Measurements from ENCODE around the gene SLC39A7. TPM values are rescaled to one million over a fixed set of nuclear protein-coding genes. Genes with fewer than 3 reads are reported as not detected.

Gene SLC39A7
- total RNA-seq, 6 donors from 2014 or later = 37.7 to 104 (median 86.7) TPM

- Histone ChIP-seq H3K4me3 (no peak overlapping the region), H3K9me3 (no peaks in the 10 kb centered on the region), H3K27ac (no peak overlapping the region), H3K4me1 (no peaks in the 10 kb centered on the region), H3K27me3 (no peaks in the 10 kb centered on the region), H3K36me3 (no peaks in the 10 kb centered on the region)
- 83 to 88% methylated on average over 15 to 19 of the region's 19 CpGs for WGBS, 2 donors
- peak in 1 of 2 donors; percentile 51 for DNase-seq
- ATAC-seq (ENCODE audit: low FRiP score in 2 of 2) = no peak
- TF ChIP-seq POLR2A (IDR thresholded peaks at IDR 0.05) (no peak), CTCF (IDR thresholded peaks at IDR 0.05) (no peak), EP300 (IDR thresholded peaks at IDR 0.05) (no peak), POLR2AphosphoS5 (IDR thresholded peaks at IDR 0.05) (no peak)
Measured at GRCh38 chr6:33167374-33168283, 33.0 kb upstream of the SLC39A7 start.

DNA sequence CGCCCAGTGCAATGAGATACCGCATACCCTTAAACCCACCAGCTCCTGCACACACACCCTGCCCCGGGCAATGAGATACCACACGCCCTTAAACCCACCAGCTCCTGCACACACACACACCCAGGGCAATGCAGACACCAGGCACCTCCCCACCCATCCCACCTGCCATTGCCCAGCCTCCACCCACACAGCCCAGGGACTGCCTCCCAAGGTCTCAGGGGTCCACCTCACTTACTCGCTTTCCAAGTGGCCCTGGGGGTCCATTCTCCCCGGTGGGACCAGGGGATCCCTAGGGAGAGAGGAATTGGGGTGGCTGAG is 32.4 kb upstream of the SLC39A7 start:
- H3K27me3 ChIP-seq = no peaks in the 10 kb centered on the region
- H3K27ac ChIP-seq = no peak overlapping the region
- H3K9me3 ChIP-seq = no peaks in the 10 kb centered on the region
- no peak for TF ChIP-seq CTCF (IDR thresholded peaks at IDR 0.05)
- no peak for TF ChIP-seq EP300 (IDR thresholded peaks at IDR 0.05)
- no peak for TF ChIP-seq POLR2A (IDR thresholded peaks at IDR 0.05)
- no peak for TF ChIP-seq POLR2AphosphoS5 (IDR thresholded peaks at IDR 0.05)
- ATAC-seq (ENCODE audit: low FRiP score in 2 of 2) = no peak
- no peak for DNase-seq
- no peaks in the 10 kb centered on the region for H3K4me1 ChIP-seq
- H3K4me3 ChIP-seq = no peak overlapping the region
- WGBS, 2 donors = 80 to 86% methylated on average over 6 of the region's 6 CpGs
- no peaks in the 10 kb centered on the region for H3K36me3 ChIP-seq

GRCh38 chr6:33168639-33169038 is 32.0 kb upstream of the SLC39A7 start:
- no peaks in the 10 kb centered on the region for H3K9me3 ChIP-seq
- H3K4me3 ChIP-seq = no peak overlapping the region
- no peak for ATAC-seq (ENCODE audit: low FRiP score in 2 of 2)
- no peaks in the 10 kb centered on the region for H3K4me1 ChIP-seq
- H3K27ac ChIP-seq = no peak overlapping the region
- H3K36me3 ChIP-seq = no peaks in the 10 kb centered on the region
- 64 to 100% methylated on average over 1 to 5 of the region's 5 CpGs for WGBS, 2 donors
- no peak for DNase-seq
- TF ChIP-seq EP300 (IDR thresholded peaks at IDR 0.05) (no peak), CTCF (IDR thresholded peaks at IDR 0.05) (no peak), POLR2AphosphoS5 (IDR thresholded peaks at IDR 0.05) (no peak), POLR2A (IDR thresholded peaks at IDR 0.05) (no peak)
- H3K27me3 ChIP-seq = no peaks in the 10 kb centered on the region

GRCh38 chr6:33169291-33170175 is 31.1 kb upstream of the SLC39A7 start:
- no peak for ATAC-seq (ENCODE audit: low FRiP score in 2 of 2)
- no peak overlapping the region for H3K27ac ChIP-seq
- WGBS, 2 donors = 95 to 96% methylated on average over 10 of the region's 10 CpGs
- no peaks in the 10 kb centered on the region for H3K27me3 ChIP-seq
- H3K36me3 ChIP-seq = no peaks in the 10 kb centered on the region
- DNase-seq = no peak
- H3K9me3 ChIP-seq = no peaks in the 10 kb centered on the region
- H3K4me3 ChIP-seq = no peak overlapping the region
- TF ChIP-seq POLR2A (IDR thresholded peaks at IDR 0.05) = no peak
- no peak for TF ChIP-seq POLR2AphosphoS5 (IDR thresholded peaks at IDR 0.05)
- no peaks in the 10 kb centered on the region for H3K4me1 ChIP-seq

Data from upper lobe of left lung (tissue), 6 donors.